GM19238 (cell line): Measurements from ENCODE around the gene RPS6KA5.
A peak's percentile ranks its signal among the peaks of the same experiment; 100 is the strongest.
"Not testable (repeated sequence)": the region's sequence is repeated elsewhere in the genome, so short reads cannot be mapped to it uniquely, and the experiment has no call there.

Experiments used
- DNase-seq: peaks from one replicate; pipeline ENCODE4 v3.0.0; 2011; ENCODE audit warnings: low spot score; ENCODE audit not compliant: insufficient read length

The RPS6KA5 gene

GRCh38 chr14:90940318-90940962 is 120.0 kb downstream of the RPS6KA5 start:
- DNase-seq = no peak

- not testable (repeated sequence) for DNase-seq
Observed at GRCh38 chr14:90939252-90939795, 121.1 kb downstream of the RPS6KA5 start.

GRCh38 chr14:90938615-90939014 is 121.8 kb downstream of the RPS6KA5 start:
- DNase-seq = no peak

GRCh38 chr14:90936757-90937440 is 123.5 kb downstream of the RPS6KA5 start:
- no peak for DNase-seq

GRCh38 chr14:90924621-90925340 is 135.7 kb downstream of the RPS6KA5 start:
- no peak for DNase-seq

GRCh38 chr14:90922141-90922540 is 138.3 kb downstream of the RPS6KA5 start:
- DNase-seq = no peak

- DNase-seq = no peak
Observed at GRCh38 chr14:90911121-90911520, 149.3 kb downstream of the RPS6KA5 start.

- no peak for DNase-seq
Observed at GRCh38 chr14:90907178-90907577, 153.3 kb downstream of the RPS6KA5 start.

GRCh38 chr14:90905531-90905930 is 154.9 kb downstream of the RPS6KA5 start:
- DNase-seq = peak; percentile 2

- DNase-seq = peak; percentile 30
Observed at GRCh38 chr14:90903101-90903500, 157.3 kb downstream of the RPS6KA5 start.

GRCh38 chr14:90900476-90901083 is 159.9 kb downstream of the RPS6KA5 start:
- DNase-seq = no peak

GRCh38 chr14:90897022-90897421 is 163.4 kb downstream of the RPS6KA5 start:
- no peak for DNase-seq

- DNase-seq = no peak
Observed at GRCh38 chr14:90894241-90894640, 166.2 kb downstream of the RPS6KA5 start.

GRCh38 chr14:90893510-90893909 is 166.9 kb downstream of the RPS6KA5 start:
- no peak for DNase-seq

- DNase-seq = no peak
Observed at GRCh38 chr14:90892970-90893369, 167.5 kb downstream of the RPS6KA5 start.

GRCh38 chr14:90891326-90891725 is 169.1 kb downstream of the RPS6KA5 start:
- DNase-seq = no peak

- DNase-seq = no peak
Observed at GRCh38 chr14:90890322-90891020, 170.0 kb downstream of the RPS6KA5 start.

GRCh38 chr14:90886297-90886815 is 174.1 kb downstream of the RPS6KA5 start:
- no peak for DNase-seq

GRCh38 chr14:90883782-90884181 is 176.7 kb downstream of the RPS6KA5 start:
- no peak for DNase-seq

GRCh38 chr14:90883197-90883596 is 177.2 kb downstream of the RPS6KA5 start:
- no peak for DNase-seq

GRCh38 chr14:90880282-90880681 is 180.2 kb downstream of the RPS6KA5 start:
- no peak for DNase-seq
